ENCODE measurements around the gene MARK4. TPM values are rescaled to one million over a fixed set of nuclear protein-coding genes. Genes with fewer than 3 reads are reported as not detected.

MARK4 gene
- polyA plus RNA-seq, 2 of the 4 experiments (the other 2 are of a cell fraction): 6.3 to 7.8 TPM

GRCh38 chr19:45295873-45296272 is 44.8 kb downstream of the MARK4 start:
- no peaks in the 10 kb centered on the region for H3K4me1 ChIP-seq
- CTCF ChIA-PET: no interaction called here
- H3K27ac ChIP-seq: no peak overlapping the region
- H3K4me3 ChIP-seq: no peak overlapping the region
- ATAC-seq (no peak), DNase-seq (ENCODE audit: low read depth in 1 of 2, low spot score in 1 of 2) (no peak), FAIRE-seq (no peak)
- H3K4me2 ChIP-seq: no peak overlapping the region
- POLR2A ChIA-PET: no interaction called here
- H3K9me3 ChIP-seq: 0 out of 3 replicates have a peak, but pooled peaks cover 9% of the 10 kb centered on the region
- no peak for TF ChIP-seq ZC3H11A (IDR thresholded peaks at IDR 0.05)
- no peak for TF ChIP-seq HOXB5 (CRISPR knock-in tag; IDR thresholded peaks at IDR 0.05)
- TF ChIP-seq NFE2L2 (conservative IDR thresholded peaks at IDR 0.05; ENCODE audit: low read length): no peak
- no peak for TF ChIP-seq HEYL (CRISPR knock-in tag; IDR thresholded peaks at IDR 0.05)
- no peak for TF ChIP-seq CHD4 (IDR thresholded peaks at IDR 0.05; ENCODE audit: borderline replicate concordance)
- no peak for TF ChIP-seq SREBF2 (IDR thresholded peaks at IDR 0.05)
- TF ChIP-seq, protein P1, sequence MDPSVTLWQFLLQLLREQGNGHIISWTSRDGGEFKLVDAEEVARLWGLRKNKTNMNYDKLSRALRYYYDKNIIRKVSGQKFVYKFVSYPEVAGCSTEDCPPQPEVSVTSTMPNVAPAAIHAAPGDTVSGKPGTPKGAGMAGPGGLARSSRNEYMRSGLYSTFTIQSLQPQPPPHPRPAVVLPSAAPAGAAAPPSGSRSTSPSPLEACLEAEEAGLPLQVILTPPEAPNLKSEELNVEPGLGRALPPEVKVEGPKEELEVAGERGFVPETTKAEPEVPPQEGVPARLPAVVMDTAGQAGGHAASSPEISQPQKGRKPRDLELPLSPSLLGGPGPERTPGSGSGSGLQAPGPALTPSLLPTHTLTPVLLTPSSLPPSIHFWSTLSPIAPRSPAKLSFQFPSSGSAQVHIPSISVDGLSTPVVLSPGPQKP (IDR thresholded peaks at IDR 0.05; ENCODE audit: low read depth, low read length): no peak
- no peak for TF ChIP-seq MYC (IDR thresholded peaks at IDR 0.05; ENCODE audit: borderline replicate concordance, low read length)
- no peak for TF ChIP-seq PHF8 (IDR thresholded peaks at IDR 0.05; ENCODE audit: borderline replicate concordance, low read depth)
- TF ChIP-seq HMGXB4 (CRISPR knock-in tag; IDR thresholded peaks at IDR 0.05; ENCODE audit: borderline replicate concordance): no peak
- TF ChIP-seq, protein P2, sequence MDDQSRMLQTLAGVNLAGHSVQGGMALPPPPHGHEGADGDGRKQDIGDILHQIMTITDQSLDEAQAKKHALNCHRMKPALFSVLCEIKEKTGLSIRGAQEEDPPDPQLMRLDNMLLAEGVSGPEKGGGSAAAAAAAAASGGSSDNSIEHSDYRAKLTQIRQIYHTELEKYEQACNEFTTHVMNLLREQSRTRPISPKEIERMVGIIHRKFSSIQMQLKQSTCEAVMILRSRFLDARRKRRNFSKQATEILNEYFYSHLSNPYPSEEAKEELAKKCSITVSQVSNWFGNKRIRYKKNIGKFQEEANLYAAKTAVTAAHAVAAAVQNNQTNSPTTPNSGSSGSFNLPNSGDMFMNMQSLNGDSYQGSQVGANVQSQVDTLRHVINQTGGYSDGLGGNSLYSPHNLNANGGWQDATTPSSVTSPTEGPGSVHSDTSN (IDR thresholded peaks at IDR 0.05): no peak
- no peak for TF ChIP-seq FOSB (CRISPR knock-in tag; IDR thresholded peaks at IDR 0.05)
- TF ChIP-seq KDM5A (IDR thresholded peaks at IDR 0.05): no peak
- no peak for TF ChIP-seq NR3C1 (IDR thresholded peaks at IDR 0.05)
- TF ChIP-seq HOXB13 (CRISPR knock-in tag; IDR thresholded peaks at IDR 0.05; ENCODE audit: low read depth): no peak
- TF ChIP-seq EHF (CRISPR knock-in tag; IDR thresholded peaks at IDR 0.05): no peak
- TF ChIP-seq RNF2 (IDR thresholded peaks at IDR 0.05; ENCODE audit: borderline replicate concordance, low read depth): no peak

DNA sequence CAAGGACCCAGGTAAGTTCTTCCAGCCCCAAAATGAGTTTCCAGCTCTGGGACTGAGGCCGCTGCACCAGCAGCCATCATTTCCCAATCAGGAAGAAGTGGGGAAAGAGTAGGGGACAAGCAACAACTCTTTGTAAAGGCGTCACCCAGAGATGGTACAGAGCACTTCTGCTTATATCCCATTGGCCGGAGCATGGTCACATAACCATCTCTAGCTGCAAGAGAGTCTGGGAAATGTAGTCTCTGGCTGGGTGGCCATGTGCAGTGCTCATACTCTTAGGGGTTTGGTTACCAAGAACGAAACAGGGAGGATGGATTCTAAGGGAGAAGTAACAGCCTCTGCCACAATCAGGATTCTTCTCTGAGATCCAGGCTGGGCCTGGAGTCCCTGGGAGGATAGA is 45.3 kb downstream of the MARK4 start:
- no peak overlapping the region for H3K4me2 ChIP-seq
- H3K4me3 ChIP-seq: no peak overlapping the region
- no peak for DNase-seq (ENCODE audit: low read depth in 1 of 2, low spot score in 1 of 2)
- no peak for TF ChIP-seq MAZ (IDR thresholded peaks at IDR 0.05; ENCODE audit: borderline replicate concordance, low read depth, low read length)
- no peak for TF ChIP-seq NR3C1 (IDR thresholded peaks at IDR 0.05)
- no peak for TF ChIP-seq FOSL2 (IDR thresholded peaks at IDR 0.05)
- TF ChIP-seq FOSL2 (CRISPR knock-in tag; IDR thresholded peaks at IDR 0.05): no peak
- no peak for TF ChIP-seq EHMT2 (IDR thresholded peaks at IDR 0.05; ENCODE audit: low read depth)
- TF ChIP-seq EP300 (IDR thresholded peaks at IDR 0.05): no peak
- no peak for TF ChIP-seq ESRRA (IDR thresholded peaks at IDR 0.05; ENCODE audit: borderline replicate concordance, low read length)
- no peak for TF ChIP-seq FOXS1 (CRISPR knock-in tag; IDR thresholded peaks at IDR 0.05)
- TF ChIP-seq KDM1A (IDR thresholded peaks at IDR 0.05; ENCODE audit: low read depth): no peak
- TF ChIP-seq HOXB13 (CRISPR knock-in tag; IDR thresholded peaks at IDR 0.05; ENCODE audit: low read depth): no peak
- TF ChIP-seq, protein P3, sequence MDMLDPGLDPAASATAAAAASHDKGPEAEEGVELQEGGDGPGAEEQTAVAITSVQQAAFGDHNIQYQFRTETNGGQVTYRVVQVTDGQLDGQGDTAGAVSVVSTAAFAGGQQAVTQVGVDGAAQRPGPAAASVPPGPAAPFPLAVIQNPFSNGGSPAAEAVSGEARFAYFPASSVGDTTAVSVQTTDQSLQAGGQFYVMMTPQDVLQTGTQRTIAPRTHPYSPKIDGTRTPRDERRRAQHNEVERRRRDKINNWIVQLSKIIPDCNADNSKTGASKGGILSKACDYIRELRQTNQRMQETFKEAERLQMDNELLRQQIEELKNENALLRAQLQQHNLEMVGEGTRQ (IDR thresholded peaks at IDR 0.05): no peak
- TF ChIP-seq, protein P2 (IDR thresholded peaks at IDR 0.05): no peak
- no peak for TF ChIP-seq CHD2 (IDR thresholded peaks at IDR 0.05; ENCODE audit: low read length, partially characterized antibody)
- H3K9me3 ChIP-seq: 0 out of 3 replicates have a peak, but pooled peaks cover 9% of the 10 kb centered on the region
- no peak overlapping the region for H3K27ac ChIP-seq
- ChIA-PET POLR2A (no interaction called here), CTCF (no interaction called here)
- no peak for ATAC-seq
- WGBS (ENCODE audit: missing lambda C conversion rate): 92% methylated on average over 4 of the region's 4 CpGs
- H3K4me1 ChIP-seq: no peaks in the 10 kb centered on the region
- no peak for FAIRE-seq
